ENCODE data around the gene ADAM30.

- TF ChIP-seq CTCF (IDR thresholded peaks at IDR 0.05) = no peak
- no peak for TF ChIP-seq EZH2 (IDR thresholded peaks at IDR 0.05)
- TF ChIP-seq EZH2phosphoT487 (IDR thresholded peaks at IDR 0.05) = no peak
Measured at GRCh38 chr1:119868176-119868575, 28.1 kb downstream of the ADAM30 start.

Measured in neural progenitor cell (in vitro differentiated cells).